HG03066 (cell line): ENCODE measurements around the gene PPP1R12A.
"Not testable (repeated sequence)": the region's sequence is repeated elsewhere in the genome, so short reads cannot be mapped to it uniquely, and the experiment has no call there.

Experiments used
- ATAC-seq: cut with Tn5 transposase; IDR thresholded peaks from one replicate; pipeline ENCODE4 v1.9.1; 2021; ENCODE audit warnings: low read depth; ENCODE audit not compliant: unreplicated experiment

The PPP1R12A gene

GRCh38 chr12:79897617-79898016 lies 37.3 kb downstream of the PPP1R12A start:
- ATAC-seq = no peak

GRCh38 chr12:79895804-79896203 lies 39.1 kb downstream of the PPP1R12A start:
- no peak for ATAC-seq

GRCh38 chr12:79895071-79895470 lies 39.8 kb downstream of the PPP1R12A start:
- ATAC-seq = no peak

GRCh38 chr12:79891506-79892162 lies 43.3 kb downstream of the PPP1R12A start:
- no peak for ATAC-seq

- ATAC-seq = no peak
Observed at GRCh38 chr12:79887890-79888289, 47.0 kb downstream of the PPP1R12A start.

GRCh38 chr12:79886917-79887519 lies 47.9 kb downstream of the PPP1R12A start:
- ATAC-seq = no peak

GRCh38 chr12:79885911-79886490 lies 48.9 kb downstream of the PPP1R12A start:
- no peak for ATAC-seq

GRCh38 chr12:79884401-79885006 lies 50.4 kb downstream of the PPP1R12A start:
- no peak for ATAC-seq

GRCh38 chr12:79883216-79883615 lies 51.7 kb downstream of the PPP1R12A start:
- no peak for ATAC-seq

- no peak for ATAC-seq
Observed at GRCh38 chr12:79881351-79881750, 53.5 kb downstream of the PPP1R12A start.

GRCh38 chr12:79878506-79878905 lies 56.4 kb downstream of the PPP1R12A start:
- not testable (repeated sequence) for ATAC-seq

GRCh38 chr12:79877246-79877645 lies 57.7 kb downstream of the PPP1R12A start:
- no peak for ATAC-seq

GRCh38 chr12:79874665-79875064 lies 60.2 kb downstream of the PPP1R12A start:
- no peak for ATAC-seq

- ATAC-seq = no peak
Observed at GRCh38 chr12:79873201-79873600, 61.7 kb downstream of the PPP1R12A start.

- ATAC-seq = no peak
Observed at GRCh38 chr12:79871621-79872020, 63.3 kb downstream of the PPP1R12A start.

GRCh38 chr12:79870916-79871315 lies 64.0 kb downstream of the PPP1R12A start:
- ATAC-seq = no peak

GRCh38 chr12:79859646-79860045 lies 75.3 kb downstream of the PPP1R12A start:
- no peak for ATAC-seq

GRCh38 chr12:79858518-79858917 lies 76.4 kb downstream of the PPP1R12A start:
- ATAC-seq = no peak

- no peak for ATAC-seq
Observed at GRCh38 chr12:79857675-79858074, 77.2 kb downstream of the PPP1R12A start.

- ATAC-seq = no peak
Observed at GRCh38 chr12:79850610-79851299, 84.1 kb downstream of the PPP1R12A start.

GRCh38 chr12:79848339-79848738 lies 86.6 kb downstream of the PPP1R12A start:
- no peak for ATAC-seq
